Esophagus muscularis mucosa (tissue), 4 donors: ENCODE data around the gene CCDC63. TPM values are rescaled to one million over a fixed set of nuclear protein-coding genes. Genes with fewer than 3 reads are reported as not detected.

Experiments used
- DNase-seq: peaks from one replicate; pipeline ENCODE4 v3.0.0-alpha.2; 2017; ENCODE audit errors: extremely low spot score
- H3K27ac ChIP-seq, 4 donors: fragments of 200-600 bp; sonication (generic); replicated peaks in 1 of 4; 1 replicate in 3 of 4; 2 replicates in 1 of 4; pipeline ENCODE4 v1.5.1; 2016 to 2019; ENCODE audit warnings: mild to moderate bottlenecking in 1 of 4
- H3K27me3 ChIP-seq, 4 donors: fragments of 200-600 bp; sonication (generic); one replicate each; pipeline versions ENCODE4 v1.5.1 to v1.6.0; 2016 to 2019
- H3K36me3 ChIP-seq, 4 donors: fragments of 200-600 bp; sonication (generic); one replicate each; pipeline ENCODE4 v1.5.1; 2016 to 2019
- H3K4me1 ChIP-seq, 4 donors: fragments of 200-600 bp; sonication (generic); one replicate each; pipeline ENCODE4 v1.5.1; 2016 to 2019
- H3K4me3 ChIP-seq, 4 donors: fragments of 200-600 bp; sonication (generic); 1 replicate in 2 of 4; 2 replicates in 2 of 4; pipeline ENCODE4 v1.5.1; 2016 to 2019; ENCODE audit warnings: mild to moderate bottlenecking in 4 of 4, moderate library complexity in 1 of 4
- H3K9me3 ChIP-seq, 4 donors: fragments of 200-600 bp; sonication (generic); 1 replicate in 3 of 4; 2 replicates in 1 of 4; pipeline ENCODE4 v1.5.1; 2016 to 2019
- CTCF ChIP-seq, 3 experiments: fragments of 200-600 bp in 2 of 3; fragments of 450-650 bp in 1 of 3; sonication (generic) in 2 of 3; IDR thresholded peaks; one replicate each; pipeline ENCODE4 v1.5.1; 2017 to 2019; ENCODE audit warnings: antibody characterized with exemption in 3 of 3, mild to moderate bottlenecking in 2 of 3, moderate library complexity in 1 of 3
- EP300 ChIP-seq: sonication (generic); formaldehyde crosslinking; IDR thresholded peaks from one replicate; pipeline ENCODE4 v1.6.1; 2017; ENCODE audit warnings: antibody characterized with exemption
- POLR2A ChIP-seq: fragments of 450-650 bp; IDR thresholded peaks from one replicate; pipeline ENCODE4 v1.6.1; 2017; ENCODE audit warnings: antibody characterized with exemption, moderate library complexity, mild to moderate bottlenecking, low read depth
- POLR2AphosphoS5 ChIP-seq, 2 donors: sonication (generic); formaldehyde crosslinking; IDR thresholded peaks; one replicate each; pipeline ENCODE4 v1.6.1; 2017; ENCODE audit warnings: antibody characterized with exemption in 2 of 2
- WGBS: methylation state at CpG from one replicate; pipeline ENCODE4 v1.1.5; 2018; 5-methylcytosine and 5-hydroxymethylcytosine counted together
- intact Hi-C: fragments of 100-400 bp; cut with DNase I; formaldehyde crosslinking; loops from one replicate; pipeline ENCODE4 v1.15.1; 2023
- total RNA-seq, 4 donors: library from RNA; depleted of rRNA; stranded (reverse); fragments of >200 nt; gene quantifications; one replicate each; pipeline versions ENCODE4 v1.1.0 to v1.2.1, GENCODE V29; 2016

The CCDC63 gene
- total RNA-seq, 4 donors from 2014 or later: not detected

GRCh38 chr12:110908377-110909152 is 61.8 kb downstream of the CCDC63 start:
- H3K4me1 ChIP-seq: no peaks in the 10 kb centered on the region
- no peak for TF ChIP-seq EP300
- no peak for TF ChIP-seq POLR2AphosphoS5 (IDR thresholded peaks at IDR 0.05)
- no peak for TF ChIP-seq POLR2A
- TF ChIP-seq CTCF (IDR thresholded peaks at IDR 0.05): no peak
- no peak overlapping the region for H3K27ac ChIP-seq

GRCh38 chr12:110912263-110912662 is 65.5 kb downstream of the CCDC63 start:
- Histone ChIP-seq H3K36me3 (peaks cover 0 to 47% (median 0%) of the 10 kb centered on the region in 4 donors), H3K4me1 (no peaks in the 10 kb centered on the region), H3K27ac (no peak overlapping the region), H3K4me3 (no peak overlapping the region), H3K9me3 (peaks cover 0 to 3% (median 0%) of the 10 kb centered on the region in 4 donors), H3K27me3 (peaks cover 0 to 9% (median 0%) of the 10 kb centered on the region in 4 donors)
- no peak for TF ChIP-seq POLR2AphosphoS5 (IDR thresholded peaks at IDR 0.05)
- TF ChIP-seq EP300: no peak
- TF ChIP-seq CTCF (IDR thresholded peaks at IDR 0.05): no peak
- TF ChIP-seq POLR2A: no peak
- intact Hi-C loops: no loop called here
- no peak for DNase-seq
- 87% methylated on average over 6 of the region's 6 CpGs for WGBS

More at GRCh38 chr12:110908377-110909152, 61.8 kb downstream of the CCDC63 start:
- Histone ChIP-seq H3K4me3 (no peak overlapping the region), H3K9me3 (no peaks in the 10 kb centered on the region), H3K36me3 (peaks cover 0 to 26% (median 0%) of the 10 kb centered on the region in 4 donors), H3K27me3 (peaks cover 0 to 31% (median 0%) of the 10 kb centered on the region in 4 donors)
- intact Hi-C loops: no loop called here
- 72% methylated on average over 9 of the region's 14 CpGs for WGBS
- DNase-seq: no peak

- H3K4me1 ChIP-seq: no peaks in the 10 kb centered on the region
- intact Hi-C loops: no loop called here
- H3K9me3 ChIP-seq: peaks cover 0 to 3% (median 0%) of the 10 kb centered on the region in 4 donors
- peaks cover 0 to 6% (median 0%) of the 10 kb centered on the region in 4 donors for H3K27me3 ChIP-seq
- DNase-seq: no peak
- TF ChIP-seq POLR2A (no peak), CTCF (IDR thresholded peaks at IDR 0.05) (no peak), POLR2AphosphoS5 (IDR thresholded peaks at IDR 0.05) (no peak), EP300 (no peak)
- H3K4me3 ChIP-seq: no peak overlapping the region
- H3K36me3 ChIP-seq: peaks cover 0 to 47% (median 0%) of the 10 kb centered on the region in 4 donors
- WGBS: 90% methylated on average over 14 of the region's 14 CpGs
- H3K27ac ChIP-seq: no peak overlapping the region
These were observed 66.6 kb downstream of the CCDC63 start for GRCh38 chr12:110913119-110914056.

GRCh38 chr12:110916295-110916875 is 69.6 kb downstream of the CCDC63 start:
- no peak for TF ChIP-seq CTCF (IDR thresholded peaks at IDR 0.05)
- TF ChIP-seq EP300: no peak
- no peak for TF ChIP-seq POLR2AphosphoS5 (IDR thresholded peaks at IDR 0.05)
- TF ChIP-seq POLR2A: no peak
- peaks cover 0 to 3% (median 0%) of the 10 kb centered on the region in 4 donors for H3K9me3 ChIP-seq
- WGBS: 81% methylated on average over 3 of the region's 3 CpGs
- intact Hi-C loops: no loop called here
- H3K27me3 ChIP-seq: peaks cover 0 to 22% (median 0%) of the 10 kb centered on the region in 4 donors
- no peak overlapping the region for H3K4me3 ChIP-seq
- no peak overlapping the region for H3K27ac ChIP-seq
- DNase-seq: no peak
- H3K4me1 ChIP-seq: no peaks in the 10 kb centered on the region
- peaks cover 0 to 42% (median 0%) of the 10 kb centered on the region in 4 donors for H3K36me3 ChIP-seq
